Measurements from ENCODE around the gene TBC1D10B. TPM values are rescaled to one million over a fixed set of nuclear protein-coding genes. Genes with fewer than 3 reads are reported as not detected.

Gene TBC1D10B
- total RNA-seq, 1 donor = 31.5 TPM

DNA sequence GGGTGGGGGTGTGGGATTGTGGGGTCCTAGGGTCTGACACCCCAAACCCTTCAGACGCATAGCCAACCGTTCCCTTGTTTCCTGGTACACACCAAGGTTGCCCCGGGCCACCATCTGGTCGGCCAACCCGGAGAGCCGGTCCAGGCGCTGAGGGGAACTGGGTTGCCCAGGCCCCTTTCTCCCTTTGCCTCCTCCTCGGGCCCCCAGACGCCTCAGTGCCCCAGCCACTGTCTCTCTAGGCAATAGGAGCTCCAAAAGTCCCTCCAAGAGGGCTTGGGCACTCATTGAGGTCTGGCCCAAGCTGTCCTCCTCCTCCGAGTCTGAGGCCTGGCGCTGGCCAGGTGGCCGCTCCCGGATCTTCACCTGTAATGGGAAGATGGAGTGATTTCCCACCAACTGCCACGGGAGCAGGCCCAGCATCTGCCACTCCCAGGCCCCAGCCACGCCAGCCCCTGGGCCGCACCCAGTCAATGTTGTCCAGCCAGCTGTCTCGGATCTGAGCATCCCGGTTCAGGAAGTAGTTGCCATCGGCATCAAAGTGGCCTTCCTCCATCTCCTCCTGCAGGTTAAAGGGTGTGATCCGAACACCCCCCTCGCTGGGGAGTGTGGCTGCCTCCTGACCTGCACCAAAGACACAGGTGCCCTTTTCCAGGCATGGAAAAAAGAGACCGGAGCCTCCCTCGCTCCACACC lies 16.7 kb downstream of the TBC1D10B start:
- H4K20me1 ChIP-seq (ENCODE audit: insufficient read depth, low read length) = peaks cover 12% of the 10 kb centered on the region
- TF ChIP-seq, protein P1, sequence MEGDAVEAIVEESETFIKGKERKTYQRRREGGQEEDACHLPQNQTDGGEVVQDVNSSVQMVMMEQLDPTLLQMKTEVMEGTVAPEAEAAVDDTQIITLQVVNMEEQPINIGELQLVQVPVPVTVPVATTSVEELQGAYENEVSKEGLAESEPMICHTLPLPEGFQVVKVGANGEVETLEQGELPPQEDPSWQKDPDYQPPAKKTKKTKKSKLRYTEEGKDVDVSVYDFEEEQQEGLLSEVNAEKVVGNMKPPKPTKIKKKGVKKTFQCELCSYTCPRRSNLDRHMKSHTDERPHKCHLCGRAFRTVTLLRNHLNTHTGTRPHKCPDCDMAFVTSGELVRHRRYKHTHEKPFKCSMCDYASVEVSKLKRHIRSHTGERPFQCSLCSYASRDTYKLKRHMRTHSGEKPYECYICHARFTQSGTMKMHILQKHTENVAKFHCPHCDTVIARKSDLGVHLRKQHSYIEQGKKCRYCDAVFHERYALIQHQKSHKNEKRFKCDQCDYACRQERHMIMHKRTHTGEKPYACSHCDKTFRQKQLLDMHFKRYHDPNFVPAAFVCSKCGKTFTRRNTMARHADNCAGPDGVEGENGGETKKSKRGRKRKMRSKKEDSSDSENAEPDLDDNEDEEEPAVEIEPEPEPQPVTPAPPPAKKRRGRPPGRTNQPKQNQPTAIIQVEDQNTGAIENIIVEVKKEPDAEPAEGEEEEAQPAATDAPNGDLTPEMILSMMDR (IDR thresholded peaks at IDR 0.05; ENCODE audit: extremely low read depth, low read depth, low read length) = no peak
- H3K27ac ChIP-seq (ENCODE audit: low read depth, low read length) = peak overlapping the region; percentile 100
- peaks cover 55% of the 10 kb centered on the region for H3K36me3 ChIP-seq (ENCODE audit: insufficient read depth, low read length)
- peaks cover 40% of the 10 kb centered on the region for H3K4me1 ChIP-seq (ENCODE audit: insufficient read depth, low read length)
- H3K27me3 ChIP-seq (ENCODE audit: insufficient read depth, low read length) = no peaks in the 10 kb centered on the region
- H3K79me2 ChIP-seq (ENCODE audit: insufficient read depth, low read length) = peaks cover 46% of the 10 kb centered on the region
- H3K4me2 ChIP-seq (ENCODE audit: insufficient read depth, low read length) = peak overlapping the region; percentile 97
- DNase-seq (ENCODE audit: insufficient read length, low spot score, missing footprints) = no peak
- H3K9me3 ChIP-seq (ENCODE audit: low read depth, low read length) = no peaks in the 10 kb centered on the region
- H2AFZ ChIP-seq (ENCODE audit: low read length) = no peak overlapping the region
- H3K4me3 ChIP-seq (ENCODE audit: insufficient read depth, low read length) = peak overlapping the region; percentile 89

DNA sequence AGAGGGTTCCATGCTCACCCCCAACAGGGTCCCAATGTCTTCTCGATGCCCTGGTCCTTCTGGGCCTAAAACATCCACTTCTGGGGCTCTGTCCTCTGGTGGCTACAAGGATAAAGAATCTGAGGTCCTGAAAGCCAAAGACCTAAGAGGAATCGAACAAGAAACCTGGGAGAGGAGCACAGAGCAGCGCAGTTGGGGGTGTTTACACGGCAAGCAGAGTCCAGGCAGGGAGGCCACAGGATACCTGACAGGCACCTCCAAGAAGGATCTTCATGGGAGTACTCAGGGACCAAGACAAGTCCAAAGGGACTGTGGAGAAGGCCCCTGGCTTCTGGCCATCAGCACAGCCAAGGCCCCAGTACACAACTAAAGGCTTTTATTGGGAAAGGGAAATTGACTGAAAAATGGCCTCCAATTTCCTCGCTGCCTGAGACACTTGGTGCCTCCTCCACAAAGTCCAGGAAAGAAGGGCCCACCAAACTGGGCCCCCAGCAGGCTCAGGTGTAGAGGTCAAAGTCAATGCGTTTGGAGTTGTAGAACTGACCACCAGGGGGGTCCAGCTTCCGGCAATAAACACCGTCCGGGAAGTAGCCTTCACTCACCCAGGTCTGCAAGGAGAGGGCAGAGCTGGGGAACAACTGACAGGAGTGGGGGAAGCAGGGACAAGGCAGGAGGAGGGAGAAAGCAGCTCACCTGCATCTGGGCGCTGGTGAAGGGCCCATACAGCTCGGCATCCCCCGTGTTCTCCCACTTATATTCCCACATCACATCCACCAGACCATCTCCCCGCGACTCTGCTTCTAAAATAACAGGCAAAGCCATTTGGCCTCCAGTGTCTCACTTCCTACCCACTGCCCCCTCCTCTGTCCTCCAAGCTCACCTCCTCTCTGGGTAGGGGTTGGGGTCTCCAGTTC lies 17.5 kb downstream of the TBC1D10B start:
- Histone ChIP-seq H3K4me3 (ENCODE audit: insufficient read depth, low read length) (no peak overlapping the region), H3K36me3 (ENCODE audit: insufficient read depth, low read length) (peaks cover 47% of the 10 kb centered on the region), H3K4me2 (ENCODE audit: insufficient read depth, low read length) (no peak overlapping the region), H4K20me1 (ENCODE audit: insufficient read depth, low read length) (peaks cover 12% of the 10 kb centered on the region), H3K79me2 (ENCODE audit: insufficient read depth, low read length) (peaks cover 42% of the 10 kb centered on the region), H3K27ac (ENCODE audit: low read depth, low read length) (peak overlapping the region; percentile 80), H3K9me3 (ENCODE audit: low read depth, low read length) (no peaks in the 10 kb centered on the region), H2AFZ (ENCODE audit: low read length) (no peak overlapping the region), H3K4me1 (ENCODE audit: insufficient read depth, low read length) (peaks cover 40% of the 10 kb centered on the region), H3K27me3 (ENCODE audit: insufficient read depth, low read length) (no peaks in the 10 kb centered on the region)
- DNase-seq (ENCODE audit: insufficient read length, low spot score, missing footprints) = peak; percentile 32
- TF ChIP-seq, protein P1 (IDR thresholded peaks at IDR 0.05; ENCODE audit: extremely low read depth, low read depth, low read length) = peak; percentile 30

DNA sequence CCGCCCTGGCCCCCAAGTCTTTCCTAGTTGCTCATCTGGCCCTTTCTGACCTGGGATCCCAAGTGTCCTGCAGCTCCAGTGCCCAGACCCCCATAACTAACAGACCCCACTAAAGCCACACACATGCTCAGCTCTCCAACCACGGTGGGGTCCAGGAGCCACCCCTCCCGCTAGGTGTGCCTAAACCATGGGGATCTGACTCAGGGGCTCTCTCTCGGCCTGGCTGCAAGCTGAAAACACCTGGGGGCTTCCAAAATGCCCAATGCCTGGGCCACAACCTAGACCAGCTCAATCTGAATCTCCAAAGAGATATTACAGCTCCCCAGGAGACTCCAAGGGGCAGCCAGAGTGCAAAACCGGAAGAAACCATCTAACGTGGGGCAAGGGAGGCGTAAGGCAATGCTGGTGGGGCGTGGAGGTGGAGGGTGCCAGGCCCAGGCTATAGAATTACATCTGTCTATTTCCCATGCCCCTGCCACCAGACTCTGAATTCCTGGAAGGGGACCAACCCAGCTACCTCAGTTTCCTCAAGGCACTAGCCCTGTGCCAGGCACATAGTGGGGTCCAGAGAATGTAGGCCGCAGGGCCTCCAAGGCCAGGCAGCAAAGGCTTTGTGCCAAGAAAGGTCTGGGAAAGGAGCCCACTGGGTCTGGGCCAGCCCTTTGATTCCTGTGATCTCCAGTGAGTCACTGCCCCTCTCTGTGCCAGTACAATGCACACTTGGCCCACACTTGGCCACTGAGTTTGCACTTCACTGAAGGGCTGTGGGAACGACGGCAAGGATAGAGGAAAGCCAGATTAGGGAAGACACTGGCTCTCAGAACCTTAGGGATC lies 18.5 kb downstream of the TBC1D10B start:
- H3K9me3 ChIP-seq (ENCODE audit: low read depth, low read length) = no peaks in the 10 kb centered on the region
- H3K36me3 ChIP-seq (ENCODE audit: insufficient read depth, low read length) = peaks cover 38% of the 10 kb centered on the region
- H3K27ac ChIP-seq (ENCODE audit: low read depth, low read length) = peak overlapping the region; percentile 80
- no peak overlapping the region for H3K4me2 ChIP-seq (ENCODE audit: insufficient read depth, low read length)
- H3K27me3 ChIP-seq (ENCODE audit: insufficient read depth, low read length) = no peaks in the 10 kb centered on the region
- H4K20me1 ChIP-seq (ENCODE audit: insufficient read depth, low read length) = peaks cover 12% of the 10 kb centered on the region
- no peak overlapping the region for H3K4me3 ChIP-seq (ENCODE audit: insufficient read depth, low read length)
- peaks cover 35% of the 10 kb centered on the region for H3K4me1 ChIP-seq (ENCODE audit: insufficient read depth, low read length)
- TF ChIP-seq, protein P1 (IDR thresholded peaks at IDR 0.05; ENCODE audit: extremely low read depth, low read depth, low read length) = no peak
- peak; percentile 96 for DNase-seq (ENCODE audit: insufficient read length, low spot score, missing footprints)
- H2AFZ ChIP-seq (ENCODE audit: low read length) = no peak overlapping the region
- peaks cover 36% of the 10 kb centered on the region for H3K79me2 ChIP-seq (ENCODE audit: insufficient read depth, low read length)
